ENCODE measurements around the gene PIBF1.
"Not testable (repeated sequence)": the region's sequence is repeated elsewhere in the genome, so short reads cannot be mapped to it uniquely, and the experiment has no call there.

Gene PIBF1

DNA sequence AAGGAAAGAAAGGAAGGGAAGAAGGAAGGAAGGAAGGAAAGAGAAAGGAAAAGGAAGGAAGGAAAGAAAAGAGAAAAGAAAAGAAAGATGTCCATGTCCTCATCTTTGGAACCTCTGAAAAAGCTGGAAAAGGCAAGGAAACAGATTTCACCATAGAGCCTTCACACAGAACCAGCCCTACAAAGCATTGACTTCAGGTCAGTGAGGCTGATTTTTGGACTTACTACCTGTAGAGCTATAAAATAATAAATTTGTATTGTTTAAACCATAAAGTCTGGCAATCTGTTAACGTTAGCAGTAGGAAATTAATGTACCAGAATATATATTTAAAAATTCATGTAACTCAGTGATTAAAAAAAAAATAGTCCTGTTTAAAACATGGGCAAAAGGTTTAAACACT lies 130.0 kb downstream of the PIBF1 start:
- no peak for DNase-seq

DNA sequence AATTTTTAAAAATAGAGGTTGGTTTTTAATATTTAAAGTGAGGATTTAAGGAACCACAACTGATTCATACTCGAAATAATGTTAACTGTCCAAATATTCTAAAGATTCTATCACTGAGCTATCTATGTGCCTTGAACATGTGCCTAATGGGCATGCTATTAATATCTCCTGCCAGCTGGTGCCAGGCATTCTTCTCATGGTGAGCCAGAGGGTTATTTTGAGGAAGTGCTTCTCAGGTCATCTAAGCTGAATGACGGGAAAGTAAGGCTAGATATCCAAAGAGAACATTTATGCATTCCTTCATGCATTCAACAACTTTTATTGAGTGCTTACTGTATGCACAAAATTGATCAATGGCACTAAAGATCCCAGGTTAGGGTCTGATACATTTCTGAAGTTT lies 138.2 kb downstream of the PIBF1 start:
- DNase-seq: no peak

DNA sequence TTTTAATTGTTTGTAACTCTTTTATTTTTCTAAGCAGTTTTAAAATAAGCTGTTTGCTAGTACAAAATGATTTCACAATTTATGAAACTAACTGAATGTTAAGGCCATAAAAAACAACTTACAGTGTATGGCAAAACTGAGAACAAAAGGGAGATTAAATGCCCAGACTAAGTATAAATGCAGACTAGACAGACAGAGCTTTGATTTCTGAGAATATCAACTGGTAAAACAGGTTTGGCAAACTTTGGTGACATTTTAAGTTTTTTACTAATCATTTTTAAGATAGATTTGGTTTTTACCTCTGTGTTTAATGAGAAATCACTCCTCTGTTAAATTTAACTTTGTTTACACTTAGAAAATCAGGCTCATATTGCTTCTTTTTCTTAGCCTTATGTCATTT lies 149.4 kb downstream of the PIBF1 start:
- DNase-seq: no peak

DNA sequence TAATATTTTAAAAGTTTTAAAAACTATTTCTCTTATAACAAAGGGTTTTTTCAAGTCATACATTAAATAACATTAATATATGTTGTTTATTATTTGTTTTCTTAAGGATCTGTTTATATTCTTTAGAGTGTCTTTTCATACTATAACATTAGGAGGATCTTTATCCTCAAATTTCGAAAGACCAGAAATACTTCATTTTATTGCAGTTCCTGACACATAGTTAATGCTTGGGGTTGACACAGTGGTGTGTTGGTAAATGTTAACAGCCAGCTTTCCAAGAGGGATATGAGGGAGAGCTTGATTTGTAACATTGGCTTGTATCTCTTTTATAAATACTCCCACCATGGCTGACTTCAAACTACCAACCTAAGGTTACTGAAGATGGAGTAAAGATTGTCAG lies 150.3 kb downstream of the PIBF1 start:
- no peak for DNase-seq

DNA sequence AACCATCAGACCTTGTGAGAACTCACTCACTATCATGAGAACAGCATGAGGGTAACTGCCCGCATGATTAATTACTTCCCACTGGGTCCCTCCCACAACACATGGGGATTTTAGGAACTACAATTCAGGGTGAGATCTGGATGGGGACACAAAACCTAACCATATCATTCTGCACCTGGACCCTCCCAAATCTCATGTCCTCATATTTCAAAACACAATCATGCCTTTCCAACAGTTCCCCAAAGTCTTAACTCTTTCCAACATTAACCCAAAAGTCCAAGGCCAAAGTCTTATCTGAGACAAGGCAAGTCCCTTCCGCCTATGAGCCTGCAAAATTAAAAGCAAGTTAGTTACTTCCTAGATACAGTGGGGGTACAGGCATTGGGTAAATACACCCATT lies 164.3 kb downstream of the PIBF1 start:
- not testable (repeated sequence) for DNase-seq

DNA sequence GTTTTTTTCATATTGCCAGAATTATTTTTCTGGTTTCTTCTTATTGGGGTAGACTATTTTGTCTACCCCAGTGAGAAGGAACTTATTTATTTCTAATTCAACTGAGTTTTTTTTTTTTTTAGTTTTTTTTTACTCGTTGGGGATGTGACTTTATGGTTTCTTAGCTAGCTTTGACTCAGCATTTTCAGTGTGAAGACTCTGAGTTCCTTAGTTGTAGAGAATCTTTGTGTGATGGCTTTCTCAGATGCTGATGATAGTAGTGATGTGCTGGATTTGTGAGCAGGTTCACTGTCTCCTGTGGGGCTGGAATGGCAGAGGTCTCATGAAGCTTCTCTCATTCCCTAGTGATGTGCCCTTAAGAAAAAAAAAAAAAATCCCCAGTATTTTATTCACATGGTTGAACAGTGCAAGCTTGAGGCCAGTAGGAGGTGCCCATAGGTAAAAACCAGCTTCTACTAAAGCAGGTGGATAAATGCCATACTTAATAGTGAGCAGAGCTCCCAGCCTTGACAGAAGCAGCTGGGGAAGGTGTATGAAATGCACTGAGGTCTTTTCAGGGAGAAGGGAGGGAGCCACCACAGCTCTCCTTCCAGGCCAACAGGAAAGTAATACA lies 170.7 kb downstream of the PIBF1 start:
- DNase-seq: no peak

DNA sequence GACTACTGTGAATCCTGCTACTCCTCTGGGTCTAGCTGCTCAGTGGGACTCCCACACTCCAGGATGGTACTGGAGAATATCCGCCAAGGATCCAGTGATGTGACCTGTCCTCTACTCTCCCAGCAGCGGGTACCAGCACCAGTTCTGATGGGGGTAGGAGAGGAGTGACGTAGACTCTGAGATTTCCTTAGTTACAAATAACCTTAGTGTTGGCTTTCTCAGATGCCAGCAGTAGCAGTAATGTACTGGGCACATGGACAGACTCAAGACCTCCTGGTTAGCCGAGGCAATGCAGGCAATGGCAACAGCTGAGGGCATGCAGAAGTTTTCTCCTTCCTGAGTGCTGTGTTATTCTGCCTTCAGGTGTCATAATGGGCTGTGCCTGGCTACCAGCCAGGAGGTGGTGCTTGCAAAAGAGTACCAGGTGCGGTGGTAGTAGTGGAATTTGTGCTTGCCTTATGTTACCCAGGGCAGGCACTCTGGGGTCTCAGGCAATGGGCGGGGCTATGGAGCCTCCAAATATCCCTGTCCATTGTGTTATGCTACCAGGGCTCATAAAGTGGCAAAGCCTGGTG lies 171.5 kb downstream of the PIBF1 start:
- no peak for DNase-seq

DNA sequence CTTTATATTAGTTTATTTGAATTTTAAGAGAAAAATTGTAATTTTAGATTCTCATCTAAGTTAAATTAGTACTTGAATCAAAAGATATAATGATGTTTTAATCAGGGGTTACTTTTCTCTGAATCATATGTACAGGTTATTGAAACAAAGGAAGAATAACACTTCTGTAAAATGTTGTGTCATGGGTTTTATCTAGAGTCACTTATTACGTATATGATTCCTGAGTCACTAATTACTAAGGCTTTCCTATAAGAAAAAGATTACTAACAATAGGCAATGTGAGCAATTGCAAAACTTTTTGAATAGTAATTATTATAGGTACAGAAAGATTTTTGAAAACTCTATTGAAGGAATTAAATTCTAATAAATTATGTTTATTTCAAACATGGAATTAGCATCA lies 177.7 kb downstream of the PIBF1 start:
- DNase-seq: no peak

DNA sequence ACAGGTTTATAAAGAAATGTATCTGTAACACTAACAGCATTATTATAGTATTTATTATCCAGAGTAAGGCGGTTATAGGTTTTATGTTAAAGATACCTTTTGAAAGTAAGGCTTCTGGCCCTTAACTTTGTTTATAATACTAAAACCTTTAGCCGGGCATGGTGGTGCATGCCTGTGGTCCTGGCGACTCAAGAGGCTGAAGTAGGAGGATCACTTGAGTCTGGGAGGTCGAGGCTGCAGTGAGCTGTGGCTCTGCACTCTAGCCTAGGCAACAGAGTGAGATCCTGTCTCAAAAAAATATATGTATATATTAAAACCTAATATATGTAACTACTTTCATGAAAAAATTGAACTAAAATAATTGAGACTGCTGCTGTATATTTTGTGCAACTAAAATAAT lies 178.2 kb downstream of the PIBF1 start:
- no peak for DNase-seq

DNA sequence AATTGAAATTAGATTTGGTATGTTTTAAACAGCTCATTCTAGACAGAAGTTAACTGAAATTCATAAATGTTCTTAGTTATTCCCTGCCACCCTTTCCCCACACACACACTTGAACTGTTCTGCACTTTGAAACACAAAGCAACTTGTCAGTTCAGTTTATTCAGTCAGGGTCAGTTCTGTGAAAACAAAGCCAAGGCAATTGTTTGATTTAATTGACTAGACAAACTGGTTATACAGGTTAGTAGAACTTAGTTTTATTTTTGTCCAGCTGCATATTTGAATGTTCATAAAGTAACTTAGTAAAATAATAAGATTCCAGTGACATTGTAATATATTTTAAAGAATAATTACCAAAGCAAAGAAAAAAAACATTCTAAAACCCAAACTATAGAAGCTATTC lies 178.6 kb downstream of the PIBF1 start:
- no peak for DNase-seq

DNA sequence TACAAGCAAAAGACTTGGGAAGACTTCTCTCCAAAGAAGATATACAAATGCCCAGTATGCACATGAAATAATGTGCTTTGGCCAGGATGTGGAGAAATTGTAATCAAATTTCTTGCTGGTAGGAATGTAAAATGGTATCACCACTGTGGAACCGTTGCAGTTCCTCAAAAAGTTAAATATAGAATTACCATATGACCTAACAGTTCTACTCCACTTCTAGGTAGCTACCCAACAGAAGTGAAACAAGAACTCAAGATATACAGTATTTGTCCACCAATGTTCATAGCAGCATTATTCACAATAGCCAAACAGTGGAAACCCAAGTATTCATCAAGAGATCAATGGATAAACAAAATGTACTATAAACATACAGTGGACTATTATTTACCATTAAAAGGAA lies 181.8 kb downstream of the PIBF1 start:
- no peak for DNase-seq

DNA sequence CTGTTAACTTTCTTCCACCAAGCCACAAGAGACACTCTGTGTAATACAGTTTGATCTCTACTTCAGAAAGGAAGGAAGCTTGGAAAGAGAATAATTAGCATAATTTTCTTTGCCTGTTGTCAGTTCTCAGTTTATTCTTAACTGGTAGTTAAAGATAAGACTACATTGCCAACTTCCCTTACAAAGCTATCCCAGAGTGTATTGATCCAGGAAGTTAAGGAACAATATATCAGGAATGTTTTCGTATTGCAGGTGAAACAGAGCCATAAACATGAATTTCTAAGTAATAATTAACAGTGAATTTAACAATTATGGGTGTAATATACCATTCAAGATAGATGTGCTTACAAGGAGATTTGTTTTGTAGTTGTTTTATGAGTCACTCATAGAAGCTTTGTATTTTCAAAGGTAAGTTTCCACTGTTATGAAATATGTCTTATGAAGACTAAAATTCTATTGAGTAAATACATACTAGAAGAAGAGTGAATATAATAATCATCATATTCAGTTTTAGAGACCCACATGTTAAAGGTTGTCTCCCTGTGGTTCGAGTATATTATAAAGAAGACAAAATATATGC lies 188.5 kb downstream of the PIBF1 start:
- DNase-seq: no peak

DNA sequence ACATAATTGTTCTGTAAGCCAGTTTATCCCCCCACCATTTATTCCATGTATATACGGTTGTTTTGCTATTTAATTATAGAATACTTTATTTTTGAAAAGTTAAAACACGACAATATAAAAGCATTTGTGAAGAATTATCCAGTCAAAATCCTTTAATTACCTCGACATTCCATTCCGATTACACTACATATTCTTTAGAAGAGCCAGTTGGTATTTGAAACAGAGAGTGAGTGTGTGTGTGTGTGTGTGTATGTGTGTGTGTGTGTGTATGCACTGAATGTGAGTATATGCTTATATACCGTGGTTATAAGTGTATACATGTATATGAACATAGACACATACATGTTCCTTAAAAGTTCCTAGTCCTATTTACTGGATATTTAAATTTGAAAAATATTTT lies 189.0 kb downstream of the PIBF1 start:
- DNase-seq: no peak

DNA sequence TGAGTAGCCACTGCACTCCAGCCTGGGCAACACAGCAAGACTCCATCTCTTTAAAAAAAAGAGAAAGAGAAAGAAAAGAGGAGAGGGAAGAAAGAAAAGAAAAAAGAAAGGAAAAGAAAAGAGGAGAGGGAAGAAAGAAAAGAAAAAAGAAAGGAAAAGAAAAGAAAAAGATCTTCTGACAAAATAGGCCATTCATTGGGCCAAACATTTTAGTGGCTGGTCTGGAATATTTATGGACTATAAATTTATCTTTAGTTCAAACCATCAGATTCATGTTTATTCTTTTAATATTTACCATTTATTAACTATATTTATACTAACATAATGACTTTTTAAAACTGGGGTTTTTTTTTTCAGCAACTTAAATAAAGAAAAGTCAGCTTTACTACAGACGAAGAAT lies 191.3 kb downstream of the PIBF1 start:
- DNase-seq: no peak

DNA sequence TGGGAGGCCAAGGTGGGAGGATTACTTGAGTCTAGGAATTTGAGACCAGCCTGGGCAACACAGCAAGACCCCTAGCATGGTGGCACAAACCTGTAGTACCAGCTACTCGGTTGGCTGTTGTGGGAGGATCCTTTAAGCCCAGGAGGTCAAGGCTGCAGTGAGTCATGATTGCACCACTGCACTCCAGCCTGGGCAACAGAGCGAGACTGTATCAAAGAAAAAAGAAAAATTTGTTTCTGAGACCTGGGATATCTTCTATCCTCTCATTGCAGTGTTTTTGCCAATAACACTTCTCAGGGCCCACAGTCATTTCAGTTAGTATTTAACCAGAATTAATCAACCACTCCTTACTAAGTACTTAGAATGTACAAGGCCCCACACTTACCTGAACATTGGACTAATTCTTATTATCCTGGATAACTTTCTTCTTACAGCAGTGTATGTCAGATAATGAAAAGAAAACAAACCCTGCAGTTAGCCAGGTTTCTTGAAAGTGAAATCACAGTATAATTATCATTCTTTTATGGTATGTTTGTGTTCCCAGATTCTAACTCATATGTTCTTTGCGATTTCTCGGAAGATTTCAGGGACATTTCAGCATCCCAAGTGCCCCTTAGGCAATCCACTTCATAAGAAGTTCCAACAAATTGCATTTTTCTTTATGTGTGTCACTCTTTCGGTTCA lies 201.3 kb downstream of the PIBF1 start:
- DNase-seq: no peak

DNA sequence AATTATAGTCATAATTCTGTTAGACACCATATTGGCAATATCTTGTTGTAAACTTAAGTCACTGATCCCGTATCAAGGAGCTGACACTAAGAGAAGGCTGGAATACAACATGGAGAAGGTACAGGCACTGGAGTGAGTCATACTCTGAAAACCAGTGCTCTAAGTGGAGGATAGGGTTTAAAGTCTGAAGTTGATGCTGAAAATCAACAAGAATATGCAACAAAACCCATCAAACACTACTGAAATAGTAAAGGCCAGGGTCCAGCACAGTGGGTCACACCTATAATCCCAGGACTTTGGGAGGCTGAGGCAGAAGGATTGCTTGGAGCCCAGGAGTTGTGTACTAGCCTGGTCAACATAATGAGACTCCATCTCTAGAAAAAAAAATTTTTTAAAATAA lies 203.7 kb downstream of the PIBF1 start:
- no peak for DNase-seq

DNA sequence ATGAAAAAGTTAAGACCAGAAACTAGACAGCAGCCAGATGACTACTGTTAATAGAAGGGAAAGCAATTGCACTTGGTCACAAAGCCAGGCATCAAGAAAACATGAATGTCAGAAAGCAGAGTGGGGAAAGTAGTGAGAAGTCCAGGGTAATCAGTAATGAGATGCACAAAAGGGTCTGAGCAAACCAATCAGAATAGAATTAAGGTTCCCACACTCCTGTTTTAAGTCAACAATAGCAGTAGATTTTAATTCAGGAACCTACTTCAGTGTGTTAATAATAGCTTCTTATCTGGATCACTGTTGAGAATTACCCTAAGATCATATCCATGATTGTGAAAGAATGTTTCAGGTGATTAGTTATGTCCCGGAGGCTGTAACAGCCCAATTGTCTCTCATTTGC lies 204.3 kb downstream of the PIBF1 start:
- DNase-seq: no peak

DNA sequence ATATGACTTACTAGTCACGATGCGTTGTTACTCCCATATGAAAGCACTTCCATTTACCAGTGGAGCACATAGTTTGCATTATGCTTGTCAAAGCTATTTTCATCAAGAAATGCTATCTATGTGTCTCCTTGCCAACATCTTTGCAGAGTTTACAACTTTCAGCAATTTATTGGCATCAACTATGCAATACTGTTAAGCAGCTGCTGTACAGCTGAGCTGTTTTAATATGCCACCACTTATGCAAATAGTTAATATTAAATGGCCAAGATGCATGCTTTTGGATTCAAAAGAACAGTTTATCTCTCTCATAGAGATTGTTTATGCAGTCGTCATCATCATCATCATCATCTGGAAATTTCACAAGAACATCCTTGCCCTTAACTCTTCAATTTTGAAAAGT lies 209.0 kb downstream of the PIBF1 start:
- DNase-seq: no peak

DNA sequence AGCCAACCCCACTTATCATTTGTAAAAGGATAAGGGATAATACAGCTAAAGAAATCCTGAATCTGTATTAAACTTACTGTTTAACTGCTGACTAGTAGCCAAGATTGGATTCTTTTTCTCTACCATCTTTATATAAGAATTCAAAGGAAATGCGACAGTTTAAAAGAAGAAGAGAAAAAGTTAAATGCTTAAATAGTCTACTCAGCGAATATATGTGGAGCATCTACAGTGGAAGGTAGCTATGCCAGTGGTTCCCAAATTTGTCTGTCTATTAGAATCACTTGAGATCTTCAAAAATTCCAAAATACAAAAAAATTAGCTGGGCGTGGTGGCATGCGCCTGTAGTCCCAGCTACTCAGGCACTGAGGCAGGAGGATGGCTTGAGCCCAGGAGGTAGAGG lies 216.1 kb downstream of the PIBF1 start:
- no peak for DNase-seq

DNA sequence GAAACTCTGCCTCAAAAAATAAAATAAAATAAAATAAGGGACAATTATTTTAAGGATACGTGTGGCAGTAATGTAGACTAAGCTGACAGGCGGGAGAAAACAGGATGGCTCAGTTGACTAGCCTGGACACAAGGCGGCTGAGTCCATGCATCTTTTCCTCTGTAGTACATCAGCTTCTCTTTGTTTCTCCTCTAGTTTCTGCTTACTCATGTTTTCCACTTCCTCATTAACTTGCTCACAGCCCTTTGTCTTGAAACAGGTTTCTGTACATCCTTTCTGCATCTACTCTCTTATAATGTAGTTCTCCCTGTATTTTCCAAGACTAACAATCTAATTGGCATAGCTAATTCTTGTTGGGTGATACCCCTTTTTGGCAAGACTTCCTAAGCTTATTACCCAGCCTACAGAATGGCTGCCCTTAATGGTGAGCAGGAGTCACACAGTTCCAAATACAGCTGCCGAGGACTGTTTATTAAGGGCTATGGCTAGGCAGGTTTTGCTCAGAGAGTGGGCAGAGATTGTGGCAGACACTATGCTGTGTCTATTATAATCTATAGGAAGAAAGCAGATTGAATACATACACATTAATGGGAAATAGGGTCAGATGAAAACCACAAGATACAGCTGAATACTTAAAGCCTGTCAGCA lies 218.2 kb downstream of the PIBF1 start:
- DNase-seq: no peak

DNA sequence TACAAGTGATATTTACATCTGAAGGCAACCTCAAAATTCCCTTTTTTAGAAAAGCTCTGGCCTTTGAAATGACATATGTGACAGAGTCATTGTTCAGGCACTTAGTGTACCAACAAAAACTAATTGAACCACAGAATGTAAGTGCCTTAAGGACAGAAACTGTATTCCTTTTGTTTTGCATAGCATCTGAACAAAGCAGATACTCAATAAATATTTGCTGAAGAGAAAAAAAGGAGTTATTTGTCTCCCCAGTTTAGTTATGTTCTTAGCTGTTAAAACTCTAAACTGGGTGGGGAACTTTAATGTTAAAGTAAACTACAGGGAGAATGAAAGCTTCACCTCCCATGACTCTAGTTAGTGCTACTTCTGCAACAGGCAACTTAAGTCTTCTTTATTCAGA lies 220.0 kb downstream of the PIBF1 start:
- no peak for DNase-seq

DNA sequence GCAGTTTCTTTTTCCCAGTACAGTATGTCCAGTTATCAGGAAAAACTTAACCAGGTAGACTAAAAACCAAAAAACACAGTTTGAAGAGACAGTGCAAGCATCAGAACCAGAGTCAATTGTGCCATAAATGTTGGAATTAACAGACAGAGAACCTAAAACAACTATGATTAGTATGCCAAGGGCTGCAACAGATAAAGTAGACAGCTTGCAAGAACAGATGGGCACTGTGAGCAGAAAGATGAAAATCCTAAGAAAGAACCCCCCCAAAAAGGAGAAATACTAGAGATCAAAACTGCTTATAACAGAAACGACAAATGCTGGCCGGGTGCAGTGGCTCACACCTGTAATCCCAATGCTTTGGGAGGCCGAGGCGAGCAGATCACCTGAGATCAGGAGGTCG lies 229.8 kb downstream of the PIBF1 start:
- no peak for DNase-seq

DNA sequence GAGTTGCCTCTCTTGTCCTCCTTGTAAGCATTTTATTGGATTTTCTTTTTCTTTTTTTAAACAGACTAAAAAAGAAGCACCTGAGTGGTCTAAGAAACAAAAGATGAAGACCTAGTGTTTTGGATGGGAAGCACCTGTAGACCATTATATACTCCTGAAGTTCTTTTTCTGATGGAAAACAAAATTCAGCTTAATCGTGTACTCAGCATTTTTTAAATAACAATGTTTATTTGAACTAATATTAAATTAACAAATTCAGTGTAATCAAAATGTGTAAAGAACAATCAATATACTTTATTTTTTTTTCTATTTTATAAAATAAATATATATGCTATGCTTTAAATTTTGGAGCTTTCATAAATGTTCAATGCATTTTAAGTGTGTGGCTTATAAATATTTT lies 233.9 kb downstream of the PIBF1 start:
- DNase-seq: no peak

DNA sequence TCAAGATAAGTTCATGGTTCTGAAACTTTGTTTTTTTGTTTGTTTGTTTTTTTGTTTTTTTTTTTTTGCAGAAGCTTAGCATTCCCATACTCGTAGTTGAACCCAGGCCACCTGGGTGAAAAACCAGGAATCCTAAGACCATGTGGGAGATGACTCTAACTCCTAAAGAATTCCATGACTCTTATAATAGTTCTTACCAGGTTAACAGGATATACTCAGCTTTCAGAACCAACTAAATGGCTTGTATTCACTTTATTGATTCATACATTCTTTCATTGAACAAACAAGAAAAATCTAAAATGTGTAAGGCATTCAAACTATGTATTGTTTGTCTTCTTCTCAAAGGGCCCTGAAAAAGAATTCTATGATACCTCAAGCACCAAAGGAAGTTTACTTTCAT lies 236.4 kb downstream of the PIBF1 start:
- no peak for DNase-seq

Measured in effector CD8-positive, alpha-beta T cell (primary cell).